C4-2B (cell line): Measurements from ENCODE around the gene TMEM163.
A peak's percentile ranks its signal among the peaks of the same experiment; 100 is the strongest.

Experiments used
- H3K27ac ChIP-seq: fragments of 450-650 bp; 2 replicates; pipeline ENCODE4 v1.5.1; 2017
- ZFX ChIP-seq: fragments of 450-650 bp; IDR thresholded peaks from 2 replicates; pipeline ENCODE4 v1.6.1; 2017
- TF ChIP-seq, protein P1 (sequence below): fragments of 450-650 bp; conservative IDR thresholded peaks from 2 replicates; pipeline ENCODE4 v1.5.1; 2017; ENCODE audit warnings: mild to moderate bottlenecking

The TMEM163 gene

DNA sequence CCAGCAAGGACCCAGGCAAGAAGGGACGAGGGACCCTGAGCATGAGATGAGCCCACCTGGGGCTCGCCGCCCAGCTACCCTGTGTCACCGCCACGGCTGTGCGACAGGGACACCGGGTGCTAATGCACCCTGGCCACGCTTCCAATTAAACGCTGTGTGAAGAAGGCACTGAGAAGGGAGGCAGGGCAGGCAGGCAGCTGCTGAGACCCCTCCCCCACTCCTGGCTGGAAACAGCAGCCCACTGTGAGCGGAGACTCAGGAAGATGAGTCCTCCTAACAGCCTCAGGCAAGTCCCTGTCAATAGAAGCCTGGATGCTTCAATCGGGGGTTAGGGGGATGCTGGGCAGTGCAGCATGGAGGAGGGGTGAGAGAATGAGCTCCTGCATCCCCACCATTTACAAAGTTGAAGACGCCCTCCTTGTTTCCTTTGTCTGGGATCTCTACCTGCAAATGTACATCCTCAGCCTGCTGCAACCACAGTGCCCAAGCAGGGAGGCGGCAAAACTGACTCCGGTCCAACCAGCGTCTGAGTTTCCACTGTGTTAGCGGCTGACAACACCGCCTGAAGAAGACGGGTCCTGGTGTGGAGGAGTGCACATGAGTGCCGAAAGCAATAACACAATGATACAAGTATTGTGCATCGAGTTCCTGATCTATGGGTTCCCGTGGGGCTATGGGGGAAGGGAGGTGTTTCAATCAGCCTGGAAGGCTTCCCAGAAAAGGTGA lies 12.8 kb downstream of the TMEM163 start:
- H3K27ac ChIP-seq, result no peak overlapping the region
- TF ChIP-seq, protein P1, sequence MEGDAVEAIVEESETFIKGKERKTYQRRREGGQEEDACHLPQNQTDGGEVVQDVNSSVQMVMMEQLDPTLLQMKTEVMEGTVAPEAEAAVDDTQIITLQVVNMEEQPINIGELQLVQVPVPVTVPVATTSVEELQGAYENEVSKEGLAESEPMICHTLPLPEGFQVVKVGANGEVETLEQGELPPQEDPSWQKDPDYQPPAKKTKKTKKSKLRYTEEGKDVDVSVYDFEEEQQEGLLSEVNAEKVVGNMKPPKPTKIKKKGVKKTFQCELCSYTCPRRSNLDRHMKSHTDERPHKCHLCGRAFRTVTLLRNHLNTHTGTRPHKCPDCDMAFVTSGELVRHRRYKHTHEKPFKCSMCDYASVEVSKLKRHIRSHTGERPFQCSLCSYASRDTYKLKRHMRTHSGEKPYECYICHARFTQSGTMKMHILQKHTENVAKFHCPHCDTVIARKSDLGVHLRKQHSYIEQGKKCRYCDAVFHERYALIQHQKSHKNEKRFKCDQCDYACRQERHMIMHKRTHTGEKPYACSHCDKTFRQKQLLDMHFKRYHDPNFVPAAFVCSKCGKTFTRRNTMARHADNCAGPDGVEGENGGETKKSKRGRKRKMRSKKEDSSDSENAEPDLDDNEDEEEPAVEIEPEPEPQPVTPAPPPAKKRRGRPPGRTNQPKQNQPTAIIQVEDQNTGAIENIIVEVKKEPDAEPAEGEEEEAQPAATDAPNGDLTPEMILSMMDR, result no peak
- TF ChIP-seq ZFX, result no peak

DNA sequence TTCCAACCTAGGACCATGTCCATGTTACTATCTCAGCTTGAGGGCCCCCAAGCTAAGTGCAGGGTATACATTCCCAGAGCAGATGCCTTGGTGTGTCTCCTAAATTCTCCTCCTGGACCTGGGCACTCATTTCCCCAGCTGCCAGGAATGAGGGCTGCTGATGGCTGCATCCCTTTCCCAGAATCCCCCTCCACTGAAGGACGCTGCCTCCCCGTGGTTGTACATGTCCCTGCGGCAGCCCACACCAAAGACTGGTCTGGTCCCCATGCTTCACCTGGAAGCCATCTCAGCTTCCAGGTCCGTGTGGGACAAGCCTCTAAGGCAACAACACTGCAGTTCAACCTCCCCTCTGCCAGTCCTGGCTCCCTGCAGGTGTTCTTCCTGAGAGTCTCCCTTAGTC lies 14.6 kb downstream of the TMEM163 start:
- H3K27ac ChIP-seq, result no peak overlapping the region
- TF ChIP-seq, protein P1, result no peak
- no peak for TF ChIP-seq ZFX

DNA sequence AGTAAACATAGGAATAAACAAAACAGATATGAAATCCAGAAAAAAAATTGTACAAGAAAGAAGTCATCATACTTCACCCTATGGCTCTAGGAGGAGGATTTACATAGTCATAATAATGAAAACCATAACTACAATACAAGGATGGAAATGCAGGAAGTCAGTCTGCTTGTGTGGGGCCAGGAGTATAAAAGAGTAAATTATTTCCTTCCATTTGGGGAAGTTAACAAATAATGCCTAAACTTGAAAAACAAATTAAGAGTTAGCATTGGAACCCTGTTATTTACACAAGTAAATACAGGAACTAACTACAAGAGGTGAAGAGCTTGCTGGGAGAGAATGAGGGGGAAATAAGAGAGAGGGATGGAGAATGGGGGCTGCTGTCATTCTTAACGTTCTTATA lies 15.4 kb downstream of the TMEM163 start:
- no peak overlapping the region for H3K27ac ChIP-seq
- no peak for TF ChIP-seq ZFX
- TF ChIP-seq, protein P1, result no peak

DNA sequence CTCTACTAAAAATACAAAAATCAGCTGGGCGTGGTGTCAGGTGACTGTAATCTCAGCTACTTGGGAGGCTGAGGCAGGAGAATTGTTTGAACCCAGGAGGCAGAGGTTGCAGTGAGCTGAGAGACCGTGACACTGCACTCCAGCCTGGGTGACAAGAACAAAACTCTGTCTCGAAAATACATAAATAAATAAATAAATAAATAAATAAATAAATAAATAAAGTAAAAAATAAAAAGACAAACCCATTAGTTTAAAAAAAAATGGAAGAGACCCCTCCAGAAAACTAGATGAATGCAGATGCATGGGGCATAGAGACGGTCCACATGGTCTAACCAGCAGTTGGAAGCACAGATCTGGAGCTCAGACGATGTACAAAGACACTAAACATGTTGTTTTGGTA lies 18.1 kb downstream of the TMEM163 start:
- no peak for TF ChIP-seq ZFX
- TF ChIP-seq, protein P1, result no peak
- H3K27ac ChIP-seq, result no peak overlapping the region

DNA sequence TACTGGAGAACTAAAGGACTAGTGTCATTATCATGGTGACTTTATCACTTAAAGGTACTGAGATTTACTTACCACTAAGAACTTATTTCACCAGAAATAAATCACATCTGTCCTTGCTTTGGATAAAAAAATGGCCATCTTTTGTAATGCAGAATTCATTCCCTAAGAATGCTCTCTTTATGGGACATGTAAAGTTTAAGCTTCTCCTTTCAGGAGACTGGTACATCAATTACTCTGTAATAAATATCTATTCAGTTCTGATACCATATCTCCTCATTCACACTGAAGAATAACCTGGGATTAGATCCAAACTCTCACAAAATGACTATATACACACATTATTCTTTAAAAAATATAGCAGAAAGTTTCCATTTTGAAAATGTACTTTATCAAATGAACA lies 24.4 kb downstream of the TMEM163 start:
- H3K27ac ChIP-seq, result no peak overlapping the region
- TF ChIP-seq, protein P1, result no peak
- TF ChIP-seq ZFX, result no peak

DNA sequence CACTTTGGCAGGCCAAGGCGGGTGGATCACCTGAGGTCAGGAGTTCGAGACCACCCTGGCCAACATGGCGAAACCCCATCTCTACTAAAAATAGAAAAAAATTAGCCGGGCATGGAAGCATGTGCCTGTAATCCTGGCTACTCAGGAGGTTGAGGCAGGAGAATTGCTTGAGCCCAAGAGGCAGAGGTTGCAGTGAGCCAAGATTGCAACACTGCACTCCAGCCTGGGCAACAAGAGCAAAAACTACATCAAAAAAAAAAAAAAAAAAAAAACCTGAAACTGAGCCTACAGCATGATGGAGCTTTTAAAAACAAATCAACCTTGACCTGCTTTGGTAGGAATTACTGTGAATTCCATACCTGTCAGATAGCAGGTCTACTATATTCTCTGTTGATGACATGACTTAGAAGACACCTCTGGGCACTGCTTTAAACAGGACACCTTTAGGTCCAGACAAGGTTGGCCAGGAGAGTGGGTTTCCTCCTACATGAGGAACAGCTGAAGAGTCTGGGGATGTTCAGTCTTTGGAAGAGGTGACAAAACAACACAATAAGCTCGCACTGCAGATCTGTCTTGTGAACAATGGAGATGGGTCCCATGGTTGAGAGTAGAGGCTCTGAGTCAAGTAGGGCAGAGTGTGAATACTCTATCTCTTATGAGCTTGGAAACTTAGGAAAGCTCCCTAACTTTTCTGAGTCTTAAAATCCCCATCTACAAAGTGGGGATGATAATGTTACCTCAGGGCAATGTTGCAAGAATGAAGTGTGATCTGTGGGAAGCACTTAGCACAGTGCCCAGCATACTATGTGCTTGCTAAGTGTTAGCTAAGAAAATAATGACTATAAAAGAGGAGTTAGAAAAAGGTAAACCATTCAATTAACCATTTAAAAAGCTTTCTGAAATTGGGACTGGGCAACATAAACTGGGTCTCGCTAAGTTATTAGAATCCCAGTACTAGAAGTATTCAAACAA lies 25.2 kb downstream of the TMEM163 start:
- no peak for TF ChIP-seq ZFX
- TF ChIP-seq, protein P1, result no peak
- H3K27ac ChIP-seq, result no peak overlapping the region

DNA sequence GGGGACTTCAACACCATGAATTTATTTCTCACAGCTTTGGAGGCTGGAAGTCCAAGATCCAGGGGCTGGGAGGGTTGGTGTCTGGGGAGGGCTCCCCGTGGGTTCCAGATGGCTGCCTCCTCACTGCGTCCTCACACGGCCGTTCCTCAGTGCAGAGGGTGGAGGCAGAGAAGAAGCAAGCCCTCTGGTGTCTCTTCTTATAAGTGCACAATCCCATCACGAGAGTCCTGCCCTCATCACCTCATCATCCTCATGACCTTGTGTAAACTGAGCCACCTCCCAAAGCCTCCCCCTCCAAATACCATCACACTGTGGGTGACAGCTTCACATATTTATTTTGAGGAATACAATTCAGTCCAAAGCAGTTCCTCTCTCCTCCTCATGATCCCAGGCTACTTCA lies 26.3 kb downstream of the TMEM163 start:
- no peak overlapping the region for H3K27ac ChIP-seq
- TF ChIP-seq, protein P1, result 0 out of 2 replicates have a peak, but pooled peaks have one; percentile 3
- no peak for TF ChIP-seq ZFX
